HG03064 (cell line): ENCODE results near the gene PATL1.

ENCODE experiments used
- ATAC-seq: cut with Tn5 transposase; IDR thresholded peaks from one replicate; pipeline ENCODE4 v1.9.1; 2021; ENCODE audit warnings: low read depth; ENCODE audit not compliant: unreplicated experiment

PATL1 gene

GRCh38 chr11:59615637-59616395 lies 53.0 kb downstream of the PATL1 start, which contains the start of gene OSBP:
TSS of gene OSBP (minus strand) at chr11:59615774. CDS start at chr11:59615664, 110 bp downstream.
- peak; percentile 89 for ATAC-seq

DNA sequence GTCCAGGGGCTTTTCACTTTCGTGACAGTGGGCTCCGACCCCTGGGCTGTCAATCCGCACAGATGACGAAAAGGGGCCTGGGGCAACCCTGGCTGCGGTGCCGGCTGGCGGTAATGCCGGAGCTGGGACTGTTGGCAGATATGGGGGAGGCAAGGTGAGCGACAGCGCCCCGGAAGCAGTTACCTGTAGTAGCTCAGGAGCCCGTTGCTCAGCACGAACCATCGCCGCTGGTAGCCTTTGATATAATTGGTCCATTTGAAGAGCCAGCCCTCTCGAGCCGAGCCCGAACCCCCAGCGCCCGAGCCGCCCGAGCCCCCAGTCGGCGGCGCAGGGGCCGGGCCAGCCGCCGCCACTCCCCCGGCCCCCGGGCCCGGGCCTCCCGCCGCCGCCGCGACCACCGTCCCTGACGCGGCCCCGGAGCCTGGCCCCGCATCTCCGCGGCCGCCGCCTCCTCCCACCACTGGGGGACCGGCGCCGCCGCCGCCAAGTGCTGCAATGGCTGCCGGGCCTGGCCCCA lies 53.7 kb downstream of the PATL1 start:
- peak; percentile 10 for ATAC-seq

DNA sequence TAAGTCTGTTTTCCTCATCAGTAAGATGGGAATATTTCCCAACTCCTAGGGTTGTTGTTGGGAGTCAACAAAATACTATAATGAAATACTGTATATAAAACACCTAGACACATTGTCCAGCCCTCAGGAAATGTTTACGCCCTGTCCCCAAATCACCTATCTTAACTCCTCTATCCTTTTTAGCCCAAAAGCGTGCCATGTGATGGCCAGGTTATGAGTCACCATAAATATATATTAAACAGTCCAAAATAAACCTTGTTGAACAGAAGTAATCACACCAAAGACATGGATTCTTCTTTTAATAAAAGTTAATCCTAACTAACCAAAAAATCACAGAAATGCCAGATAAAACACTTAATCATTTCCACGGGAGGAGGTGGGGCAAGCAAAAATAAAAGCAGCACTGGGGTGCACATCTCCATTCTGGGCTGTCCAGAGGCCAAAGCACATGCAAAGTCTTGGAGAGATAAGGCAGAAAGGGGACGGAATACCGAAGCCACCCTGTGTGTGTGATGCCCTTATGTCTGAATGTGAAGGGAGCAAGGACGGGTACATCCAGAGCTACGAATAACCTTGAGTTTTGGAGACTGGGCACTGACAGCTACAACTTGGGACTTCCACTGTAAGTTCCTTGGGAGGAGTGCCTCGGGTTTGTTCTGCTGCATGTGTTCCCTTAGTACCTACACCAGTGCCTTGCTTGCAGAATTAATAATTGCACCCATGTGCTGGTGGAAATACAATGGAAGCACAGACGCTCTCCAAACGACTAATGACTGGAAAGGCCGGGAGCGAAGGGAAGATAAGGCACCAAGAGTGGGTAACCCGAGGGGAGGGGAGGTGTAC lies 54.3 kb downstream of the PATL1 start:
- no peak for ATAC-seq

GRCh38 chr11:59611570-59612565 lies 57.0 kb downstream of the PATL1 start:
- ATAC-seq, result no peak

DNA sequence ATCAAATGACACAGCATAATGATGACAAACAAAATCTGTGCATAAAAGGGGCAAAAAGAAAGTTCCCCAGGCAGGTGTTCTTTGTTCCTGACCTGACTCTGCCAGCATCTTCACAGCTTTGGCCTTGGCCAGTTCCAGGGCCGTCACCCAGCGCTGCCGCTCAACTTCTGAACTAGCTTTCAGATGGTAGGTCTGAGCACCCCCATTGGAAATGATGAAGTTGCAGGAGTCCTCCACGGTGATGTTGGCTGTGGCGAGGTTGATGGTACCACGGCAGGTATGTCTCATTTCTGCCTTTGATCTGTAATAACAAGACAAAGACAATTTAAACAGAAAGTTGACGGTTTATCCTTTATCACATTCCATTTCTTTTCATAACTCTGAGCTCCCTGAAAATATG lies 58.5 kb downstream of the PATL1 start:
- ATAC-seq, result no peak

DNA sequence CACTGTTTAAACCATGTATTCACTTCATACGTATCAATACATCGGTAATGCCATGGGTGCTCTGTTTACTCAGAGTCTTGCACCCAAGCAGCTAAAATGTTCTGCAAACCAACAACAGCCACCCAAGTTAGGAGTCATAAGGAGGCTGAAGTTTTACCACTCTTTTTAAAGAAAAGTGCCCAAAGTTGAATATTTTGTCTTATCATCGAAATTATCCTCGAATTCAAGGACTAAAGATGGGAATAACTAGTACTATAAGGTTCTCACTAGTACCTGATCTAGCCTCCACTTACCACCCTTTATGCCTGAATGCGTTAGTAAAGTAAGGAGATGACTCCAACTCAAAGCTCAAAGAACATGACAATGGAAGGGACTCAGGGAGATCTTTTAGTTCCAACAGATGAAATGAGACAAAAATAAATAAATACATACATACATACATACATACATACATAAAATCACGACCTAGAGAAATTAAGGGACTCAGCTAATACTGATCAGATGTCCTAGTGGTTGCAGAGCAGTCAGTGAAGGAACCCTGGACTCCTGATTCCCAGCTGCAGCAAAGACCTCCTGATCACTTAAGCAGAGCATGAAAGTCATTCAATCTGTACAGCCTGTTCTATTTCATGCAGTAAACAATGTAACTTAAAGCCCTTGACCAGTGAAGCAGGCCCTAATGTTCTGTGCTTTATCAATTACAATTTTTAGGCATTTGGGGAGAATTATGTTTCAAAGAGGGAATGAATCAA lies 61.0 kb downstream of the PATL1 start:
- no peak for ATAC-seq

DNA sequence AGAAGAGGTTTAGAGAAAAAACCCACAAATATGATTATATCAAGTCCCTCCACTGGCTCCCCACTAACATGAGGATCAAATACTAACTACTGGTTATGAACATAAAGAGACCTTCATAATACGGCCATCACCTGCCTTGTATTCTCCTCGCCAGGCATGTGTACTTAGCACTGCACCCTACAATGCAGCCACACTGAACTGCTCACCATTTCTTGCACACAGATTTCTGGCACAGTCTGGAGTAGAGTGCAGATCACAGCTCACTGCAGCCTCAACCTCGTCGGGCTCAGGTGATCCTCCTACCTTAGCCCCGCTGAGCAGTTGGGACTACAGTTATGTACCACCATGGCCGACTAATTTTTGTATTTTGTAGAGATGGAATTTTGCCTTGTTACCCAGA lies 66.4 kb downstream of the PATL1 start:
- ATAC-seq, result no peak

DNA sequence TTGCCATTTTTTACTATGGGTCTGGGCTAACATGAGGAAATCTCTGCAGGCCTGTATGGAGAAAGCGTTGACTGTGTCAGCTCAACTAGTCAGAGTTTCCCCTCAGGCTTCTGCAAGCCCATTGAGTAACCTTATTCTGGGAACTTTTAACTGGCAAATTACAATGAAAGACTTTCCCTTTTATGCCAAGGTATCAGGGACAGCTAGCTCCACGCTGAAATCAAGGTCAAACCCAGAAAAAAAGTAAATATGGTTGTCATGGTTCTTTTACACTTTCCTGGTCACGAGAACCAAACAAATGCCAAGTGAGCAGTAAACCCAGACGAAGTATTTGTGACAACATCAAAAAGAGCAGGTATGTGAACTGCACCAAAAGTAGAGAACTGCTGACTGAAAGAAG lies 67.0 kb downstream of the PATL1 start:
- no peak for ATAC-seq

GRCh38 chr11:59600636-59601035 lies 68.2 kb downstream of the PATL1 start:
- ATAC-seq, result no peak

DNA sequence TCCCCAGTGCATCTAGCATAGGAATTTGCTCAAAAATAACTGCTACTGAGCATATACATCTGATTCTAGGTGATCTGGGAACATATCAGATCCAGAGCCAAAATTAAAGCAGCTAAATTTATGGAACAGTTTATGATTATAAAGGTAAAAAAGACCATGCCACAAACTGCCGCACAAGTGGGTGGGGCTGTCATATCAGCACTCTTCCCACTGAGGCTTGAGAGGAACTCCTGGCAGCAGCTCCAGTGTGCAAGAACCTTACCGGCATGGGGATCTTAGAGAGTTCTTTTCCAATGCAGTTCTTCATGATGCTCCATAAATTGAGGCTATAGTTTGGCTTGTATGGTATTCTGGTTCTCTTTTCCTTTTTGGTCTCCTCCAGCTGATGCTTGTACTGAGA lies 68.6 kb downstream of the PATL1 start:
- ATAC-seq, result no peak

DNA sequence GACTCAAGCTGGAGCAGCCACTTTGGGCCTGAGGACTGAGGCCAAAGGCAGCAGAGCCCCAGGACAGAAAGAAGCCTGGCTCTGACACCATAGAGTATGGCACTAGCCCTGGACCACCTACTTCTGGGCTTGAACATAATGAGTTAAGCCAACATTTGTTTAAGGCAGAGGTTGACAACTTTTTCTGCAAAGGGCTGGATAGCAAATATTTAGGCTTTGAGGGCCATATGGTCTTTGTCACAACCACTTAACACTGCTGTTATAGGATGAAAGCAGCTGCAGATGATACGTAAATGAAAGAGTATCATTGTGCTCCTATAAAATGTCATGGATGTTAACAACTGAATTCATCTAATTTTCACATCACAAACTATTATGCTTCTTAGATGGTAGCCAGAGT lies 69.9 kb downstream of the PATL1 start:
- ATAC-seq, result no peak
